ENCODE results near the gene IL12RB2.
A peak's percentile ranks its signal among the peaks of the same experiment; 100 is the strongest.

IL12RB2 gene

GRCh38 chr1:67313934-67314671, 6.4 kb downstream of the IL12RB2 start:
- DNase-seq (ENCODE audit: low spot score) = no peak

- no peak for DNase-seq (ENCODE audit: low spot score)
Observed at GRCh38 chr1:67314696-67315095, 7.0 kb downstream of the IL12RB2 start.

GRCh38 chr1:67316180-67316902, 8.7 kb downstream of the IL12RB2 start:
- DNase-seq (ENCODE audit: low spot score) = no peak

- no peak for DNase-seq (ENCODE audit: low spot score)
Observed at GRCh38 chr1:67316918-67317317, 9.2 kb downstream of the IL12RB2 start.

GRCh38 chr1:67317803-67318202, 10.1 kb downstream of the IL12RB2 start:
- no peak for DNase-seq (ENCODE audit: low spot score)

GRCh38 chr1:67322442-67322841, 14.8 kb downstream of the IL12RB2 start:
- no peak for DNase-seq (ENCODE audit: low spot score)

- no peak for DNase-seq (ENCODE audit: low spot score)
Observed at GRCh38 chr1:67323087-67323486, 15.4 kb downstream of the IL12RB2 start.

- no peak for DNase-seq (ENCODE audit: low spot score)
Observed at GRCh38 chr1:67324068-67324467, 16.4 kb downstream of the IL12RB2 start.

- DNase-seq (ENCODE audit: low spot score) = no peak
Observed at GRCh38 chr1:67327864-67328466, 20.3 kb downstream of the IL12RB2 start.

- DNase-seq (ENCODE audit: low spot score) = no peak
Observed at GRCh38 chr1:67332653-67333529, 25.2 kb downstream of the IL12RB2 start.

- no peak for DNase-seq (ENCODE audit: low spot score)
Observed at GRCh38 chr1:67333603-67334002, 25.9 kb downstream of the IL12RB2 start.

GRCh38 chr1:67335411-67335810, 27.7 kb downstream of the IL12RB2 start:
- DNase-seq (ENCODE audit: low spot score) = no peak

- DNase-seq (ENCODE audit: low spot score) = no peak
Observed at GRCh38 chr1:67336157-67336556, 28.5 kb downstream of the IL12RB2 start.

- no peak for DNase-seq (ENCODE audit: low spot score)
Observed at GRCh38 chr1:67336783-67337182, 29.1 kb downstream of the IL12RB2 start.

- DNase-seq (ENCODE audit: low spot score) = no peak
Observed at GRCh38 chr1:67338642-67339041, 31.0 kb downstream of the IL12RB2 start.

GRCh38 chr1:67339623-67340343, 32.1 kb downstream of the IL12RB2 start:
- peak; percentile 56 for DNase-seq (ENCODE audit: low spot score)

- no peak for DNase-seq (ENCODE audit: low spot score)
Observed at GRCh38 chr1:67342076-67342890, 34.6 kb downstream of the IL12RB2 start.

- DNase-seq (ENCODE audit: low spot score) = no peak
Observed at GRCh38 chr1:67345556-67345955, 37.9 kb downstream of the IL12RB2 start.

GRCh38 chr1:67346982-67347381, 39.3 kb downstream of the IL12RB2 start:
- no peak for DNase-seq (ENCODE audit: low spot score)

- peak; percentile 90 for DNase-seq (ENCODE audit: low spot score)
Observed at GRCh38 chr1:67347688-67348472, 40.2 kb downstream of the IL12RB2 start.

All from AG20443 (cell line).